Bronchial epithelial cell (primary cell): ENCODE results near the gene CSK. TPM values are rescaled to one million over a fixed set of nuclear protein-coding genes. Genes with fewer than 3 reads are reported as not detected.

Experiments used
- DNase-seq: peaks from one replicate; pipeline ENCODE4 v3.0.0-alpha.2; 2010; ENCODE audit warnings: low read depth
- FAIRE-seq: peaks from 2 replicates; lab custom pipeline; 2011; peaks lifted over from hg19 to GRCh38; lab: Jason Lieb, UNC
- H3K27me3 ChIP-seq: 2 replicates; pipeline ENCODE4 v1.5.1; 2011; ENCODE audit warnings: low read length; ENCODE audit not compliant: control insufficient read depth, insufficient read depth
- H3K36me3 ChIP-seq: 2 replicates; pipeline ENCODE4 v1.5.1; 2011; ENCODE audit warnings: low read length; ENCODE audit not compliant: control insufficient read depth, insufficient read depth
- H3K4me3 ChIP-seq: 2 replicates; pipeline ENCODE4 v1.5.1; 2011; ENCODE audit warnings: mild to moderate bottlenecking, low read depth, low read length, control low read depth
- CTCF ChIP-seq: IDR thresholded peaks from 2 replicates; pipeline ENCODE4 v1.5.1; 2011; ENCODE audit warnings: mild to moderate bottlenecking, moderate library complexity, low read length, control low read depth, inconsistent platforms; ENCODE audit not compliant: insufficient read depth, severe bottlenecking
- total RNA-seq: library from RNA; depleted of rRNA; stranded (reverse); fragments of >200 nt; gene quantifications from 2 replicates; pipeline ENCODE4 v1.2.1, GENCODE V29; 2014

The CSK gene
- total RNA-seq, 1 donor from 2014 or later = 29.2 TPM

DNA sequence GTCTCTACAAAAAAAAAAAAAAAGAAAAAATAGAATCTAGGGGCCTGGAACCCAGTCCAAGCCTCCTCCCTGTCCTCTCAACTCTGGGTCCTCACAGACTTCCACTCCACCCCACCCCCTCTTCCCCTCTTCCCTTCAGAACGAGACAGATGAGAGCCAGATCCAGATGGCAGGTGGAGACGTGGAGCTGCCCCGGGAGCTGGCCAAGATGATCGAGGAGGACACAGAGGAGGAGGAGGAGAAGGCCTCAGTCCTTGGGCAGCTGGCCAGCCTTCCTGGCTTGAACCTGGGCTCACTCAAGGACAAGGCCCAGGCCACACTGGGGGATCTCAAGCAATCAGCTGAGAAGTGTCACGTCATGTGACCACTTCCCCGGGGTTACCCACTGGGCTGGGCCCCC lies 48.1 kb downstream of the CSK start:
- Histone ChIP-seq H3K4me3 (no peak overlapping the region), H3K36me3 (no peaks in the 10 kb centered on the region), H3K27me3 (peaks cover 19% of the 10 kb centered on the region)
- FAIRE-seq (no peak), DNase-seq (no peak)
- TF ChIP-seq CTCF = no peak

DNA sequence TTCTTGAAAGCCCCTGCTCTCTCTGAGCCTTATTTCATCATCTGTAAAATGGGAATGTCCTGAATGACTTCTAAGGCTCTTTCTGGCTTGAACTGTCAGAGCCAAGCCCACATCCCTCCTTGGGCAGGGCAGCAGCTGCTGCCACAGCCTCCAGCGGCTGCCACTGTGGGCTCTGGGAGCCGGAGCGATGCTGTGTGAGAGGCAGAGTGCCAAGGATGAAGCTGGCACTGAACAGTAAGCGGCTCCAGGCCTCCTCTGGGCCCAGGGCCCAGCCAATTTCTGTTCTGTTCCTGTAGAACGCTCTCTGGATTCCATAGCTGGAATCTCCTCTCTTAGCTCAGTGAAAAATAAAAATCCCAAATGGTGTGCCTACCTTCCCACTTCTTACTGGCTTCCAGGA lies 49.0 kb downstream of the CSK start:
- peaks cover 12% of the 10 kb centered on the region for H3K27me3 ChIP-seq
- TF ChIP-seq CTCF = no peak
- DNase-seq (no peak), FAIRE-seq (no peak)
- peaks cover 3% of the 10 kb centered on the region for H3K36me3 ChIP-seq
- no peak overlapping the region for H3K4me3 ChIP-seq

GRCh38 chr15:74831813-74832495 lies 50.1 kb downstream of the CSK start:
- peaks cover 3% of the 10 kb centered on the region for H3K36me3 ChIP-seq
- peaks cover 9% of the 10 kb centered on the region for H3K27me3 ChIP-seq
- FAIRE-seq (no peak), DNase-seq (no peak)
- no peak for TF ChIP-seq CTCF
- no peak overlapping the region for H3K4me3 ChIP-seq

- no peak for TF ChIP-seq CTCF
- Histone ChIP-seq H3K36me3 (peaks cover 6% of the 10 kb centered on the region), H3K4me3 (no peak overlapping the region), H3K27me3 (peaks cover 4% of the 10 kb centered on the region)
- no peak for DNase-seq
- no peak for FAIRE-seq
Measured at GRCh38 chr15:74832826-74833225, 50.9 kb downstream of the CSK start.

GRCh38 chr15:74833376-74834107 lies 51.7 kb downstream of the CSK start:
- no peak overlapping the region for H3K4me3 ChIP-seq
- no peaks in the 10 kb centered on the region for H3K27me3 ChIP-seq
- TF ChIP-seq CTCF = no peak
- peaks cover 10% of the 10 kb centered on the region for H3K36me3 ChIP-seq
- no peak for DNase-seq
- FAIRE-seq = peak; percentile 83
